Measurements from ENCODE around the gene CST3.

Gene CST3

DNA sequence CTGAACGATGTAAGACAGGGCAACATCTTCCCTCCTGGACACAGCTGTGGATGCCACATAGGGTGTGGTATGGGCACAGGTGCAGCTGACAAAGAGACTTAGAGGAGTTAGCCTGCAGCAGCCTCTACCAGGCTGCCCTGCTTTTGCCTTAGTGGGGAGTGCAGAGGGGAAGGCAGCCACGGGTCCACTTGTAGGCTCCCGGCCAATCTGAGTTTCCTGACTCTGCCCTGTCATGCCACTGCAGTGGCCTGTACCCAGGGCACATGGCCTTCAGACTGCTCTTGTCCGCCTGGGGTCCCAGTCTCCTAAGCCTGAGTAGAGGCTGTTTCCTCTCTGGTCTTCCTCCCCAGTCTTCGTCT lies 52.3 kb downstream of the CST3 start:
- TF ChIP-seq ZFX (IDR thresholded peaks at IDR 0.05; ENCODE audit: borderline replicate concordance) (no peak), CTCF (IDR thresholded peaks at IDR 0.05) (no peak)
- no peak overlapping the region for H3K27ac ChIP-seq

GRCh38 chr20:23584434-23585199 lies 53.1 kb downstream of the CST3 start:
- no peak for TF ChIP-seq ZFX (IDR thresholded peaks at IDR 0.05; ENCODE audit: borderline replicate concordance)
- no peak for TF ChIP-seq CTCF (IDR thresholded peaks at IDR 0.05)
- no peak overlapping the region for H3K27ac ChIP-seq

Data from 22Rv1 (cell line).